ENCODE results near the gene MYT1.

MYT1 gene

GRCh38 chr20:64193058-64193457 lies 28.8 kb downstream of the MYT1 start:
- DNase-seq (ENCODE audit: low spot score) = no peak

- no peak for DNase-seq (ENCODE audit: low spot score)
Measured at GRCh38 chr20:64194269-64194668, 30.0 kb downstream of the MYT1 start.

GRCh38 chr20:64196309-64196708 lies 32.1 kb downstream of the MYT1 start:
- DNase-seq (ENCODE audit: low spot score) = no peak

- no peak for DNase-seq (ENCODE audit: low spot score)
Measured at GRCh38 chr20:64196847-64197306, 32.6 kb downstream of the MYT1 start.

DNA sequence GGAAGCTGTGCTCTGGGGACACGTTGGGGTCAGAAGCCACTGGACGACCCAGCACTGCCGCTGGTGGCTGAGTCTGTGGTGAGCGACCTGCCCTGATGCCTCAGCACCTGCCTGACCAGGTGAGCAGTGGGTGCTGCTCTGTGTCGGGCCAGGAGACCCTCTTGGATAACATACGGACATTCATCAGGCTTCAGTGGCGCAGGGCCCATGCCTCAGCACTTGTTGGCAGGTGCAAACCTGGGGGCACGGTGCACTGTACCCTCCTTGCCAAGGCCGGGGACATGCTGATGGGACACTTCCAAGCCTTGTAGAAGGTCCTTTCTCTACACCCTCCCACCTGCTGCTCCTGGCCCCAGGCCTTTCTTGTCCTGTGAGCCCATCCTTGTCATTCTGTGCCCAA lies 34.1 kb downstream of the MYT1 start:
- no peak for DNase-seq (ENCODE audit: low spot score)

DNA sequence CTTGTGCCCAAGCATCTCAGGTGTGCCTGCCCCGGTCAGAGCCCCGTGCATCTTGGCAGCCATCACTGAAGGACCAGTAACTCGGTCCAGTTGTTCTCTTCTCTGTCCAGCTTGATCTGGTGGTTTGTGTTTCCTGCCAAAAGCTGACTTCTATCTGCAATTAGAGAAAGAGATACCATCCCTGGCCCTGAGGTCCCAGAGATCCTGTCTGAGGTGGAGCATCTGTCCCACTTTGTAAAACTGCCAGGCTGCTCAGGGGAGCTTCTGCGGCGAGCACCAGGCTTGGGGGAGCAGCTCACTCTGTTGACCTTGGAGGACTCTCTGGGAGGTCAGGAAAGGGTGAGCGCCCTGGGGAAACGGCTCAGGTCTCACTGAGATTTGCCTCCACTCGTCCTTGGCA lies 35.1 kb downstream of the MYT1 start:
- DNase-seq (ENCODE audit: low spot score) = no peak

GRCh38 chr20:64200740-64201139 lies 36.5 kb downstream of the MYT1 start:
- no peak for DNase-seq (ENCODE audit: low spot score)

- DNase-seq (ENCODE audit: low spot score) = no peak
Measured at GRCh38 chr20:64201653-64202052, 37.4 kb downstream of the MYT1 start.

- DNase-seq (ENCODE audit: low spot score) = no peak
Measured at GRCh38 chr20:64203037-64203777, 39.0 kb downstream of the MYT1 start.

- DNase-seq (ENCODE audit: low spot score) = no peak
Measured at GRCh38 chr20:64205611-64206026, 41.4 kb downstream of the MYT1 start.

DNA sequence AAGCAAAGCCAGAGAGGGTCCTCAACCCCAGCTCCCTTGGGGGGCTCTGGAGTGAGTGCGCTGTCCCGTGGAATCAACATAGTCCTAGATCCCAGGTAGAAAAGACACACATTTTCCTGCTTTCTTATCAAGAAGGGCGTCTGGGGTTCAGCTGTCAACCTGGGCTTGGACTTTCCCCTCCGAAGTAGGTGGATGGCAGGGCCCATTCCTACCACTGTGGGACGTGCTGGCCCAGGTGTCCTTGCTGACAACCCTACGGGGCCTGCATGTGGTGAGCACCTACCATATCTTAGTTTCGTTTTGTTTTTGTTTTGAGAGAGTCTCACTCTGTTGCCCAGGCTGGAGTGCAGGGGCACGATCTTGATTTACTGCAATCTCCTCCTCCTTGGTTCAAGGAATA lies 42.4 kb downstream of the MYT1 start:
- no peak for DNase-seq (ENCODE audit: low spot score)

DNA sequence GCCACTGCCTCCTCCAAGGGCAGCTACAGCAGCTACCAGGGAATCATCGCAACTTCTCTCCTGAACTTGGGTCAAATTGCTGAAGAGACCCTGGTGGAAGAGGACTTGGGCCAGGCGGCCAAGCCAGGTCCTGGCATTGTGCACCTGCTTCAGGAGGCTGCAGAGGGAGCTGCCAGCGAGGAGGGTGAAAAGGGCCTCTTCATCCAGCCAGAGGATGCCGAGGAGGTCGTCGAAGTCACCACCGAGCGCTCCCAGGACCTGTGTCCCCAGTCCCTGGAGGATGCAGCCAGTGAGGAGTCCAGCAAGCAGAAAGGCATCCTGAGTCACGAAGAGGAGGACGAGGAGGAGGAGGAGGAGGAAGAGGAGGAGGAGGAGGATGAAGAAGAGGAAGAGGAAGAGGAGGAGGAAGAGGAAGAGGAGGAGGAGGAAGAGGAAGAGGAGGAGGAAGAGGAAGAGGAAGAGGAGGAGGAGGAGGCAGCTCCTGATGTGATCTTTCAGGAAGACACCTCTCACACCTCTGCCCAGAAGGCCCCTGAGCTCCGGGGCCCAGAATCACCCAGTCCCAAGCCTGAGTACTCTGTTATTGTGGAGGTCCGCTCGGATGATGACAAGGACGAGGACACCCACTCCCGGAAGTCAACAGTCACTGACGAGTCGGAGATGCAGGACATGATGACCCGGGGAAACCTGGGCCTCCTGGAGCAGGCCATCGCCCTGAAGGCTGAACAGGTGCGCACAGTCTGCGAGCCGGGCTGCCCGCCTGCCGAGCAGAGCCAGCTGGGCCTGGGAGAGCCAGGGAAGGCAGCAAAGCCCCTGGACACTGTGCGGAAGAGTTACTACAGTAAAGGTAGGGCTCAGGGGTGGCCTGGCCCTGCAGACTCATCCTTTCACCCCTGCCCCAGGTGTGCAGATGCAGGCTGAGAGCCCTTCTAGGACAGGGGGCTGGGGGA lies 43.7 kb downstream of the MYT1 start:
- DNase-seq (ENCODE audit: low spot score) = no peak

- no peak for DNase-seq (ENCODE audit: low spot score)
Measured at GRCh38 chr20:64209148-64209547, 44.9 kb downstream of the MYT1 start.

DNA sequence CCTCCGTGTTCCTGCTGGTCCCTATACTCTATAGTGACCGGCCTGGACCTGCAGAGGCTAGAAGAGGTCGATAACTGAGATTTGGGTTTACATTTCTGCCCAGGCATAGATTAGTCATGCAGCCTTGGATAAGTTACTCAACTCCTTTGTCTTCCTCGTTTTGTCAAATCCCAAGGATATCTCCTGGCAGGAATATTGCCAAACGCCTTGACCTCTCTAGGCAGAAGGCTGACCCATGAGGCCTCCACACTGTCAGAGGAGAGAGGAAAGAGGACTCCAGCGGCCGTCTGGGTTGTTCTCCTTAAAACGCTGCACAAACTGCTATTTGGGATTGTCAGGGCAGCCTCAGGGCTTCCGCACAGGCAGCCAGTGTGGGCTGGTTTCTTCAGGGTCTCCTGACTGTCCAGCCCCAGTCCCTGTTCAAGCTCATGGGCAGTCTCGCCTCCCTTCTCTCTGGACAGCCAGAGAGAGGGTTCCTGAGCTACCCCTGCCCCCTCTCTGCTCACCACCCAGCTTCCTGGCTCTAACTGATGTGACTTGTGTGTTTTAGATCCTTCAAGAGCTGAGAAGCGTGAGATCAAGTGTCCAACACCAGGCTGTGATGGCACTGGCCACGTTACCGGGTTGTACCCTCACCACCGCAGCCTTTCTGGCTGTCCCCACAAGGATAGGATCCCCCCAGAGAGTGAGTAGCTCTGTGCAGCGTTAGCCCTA lies 46.6 kb downstream of the MYT1 start:
- no peak for DNase-seq (ENCODE audit: low spot score)

DNA sequence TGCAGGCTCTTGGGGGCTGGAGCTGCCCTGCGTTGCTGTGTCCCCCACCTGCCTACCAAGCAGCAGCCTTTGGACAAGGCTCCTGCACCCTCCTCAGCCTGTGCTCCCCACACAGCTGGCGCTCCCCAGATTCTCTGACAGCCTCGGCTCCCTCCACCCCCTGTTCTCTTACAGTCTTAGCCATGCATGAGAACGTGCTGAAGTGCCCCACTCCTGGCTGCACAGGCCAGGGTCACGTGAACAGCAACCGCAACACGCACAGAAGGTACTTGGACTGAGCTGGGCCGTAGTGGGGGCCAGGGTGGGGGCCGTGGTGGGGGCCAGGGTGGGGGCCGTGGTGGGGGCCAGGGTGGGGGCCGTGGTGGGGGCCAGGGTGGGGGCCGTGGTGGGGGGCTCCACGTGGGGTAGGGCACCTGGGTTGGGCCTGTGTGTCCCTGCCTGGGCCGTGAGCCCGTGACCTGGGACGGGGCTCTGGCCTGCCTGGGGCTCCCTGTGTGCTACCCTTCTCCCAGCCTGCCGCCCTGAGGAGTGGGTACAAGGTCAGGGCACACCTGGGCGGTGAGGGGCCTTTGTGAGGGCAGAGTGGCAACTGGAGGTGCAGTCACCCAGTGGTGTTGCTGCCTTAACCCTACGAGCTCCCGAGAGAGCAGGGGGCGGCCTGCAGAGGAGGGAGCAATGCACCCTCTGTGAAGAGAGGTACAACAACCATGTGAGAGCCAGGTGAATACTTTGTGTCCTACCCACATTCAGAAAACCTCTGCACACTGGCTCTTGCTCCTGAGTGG lies 47.8 kb downstream of the MYT1 start:
- no peak for DNase-seq (ENCODE audit: low spot score)

GRCh38 chr20:64212755-64213154 lies 48.5 kb downstream of the MYT1 start:
- DNase-seq (ENCODE audit: low spot score) = no peak

- no peak for DNase-seq (ENCODE audit: low spot score)
Measured at GRCh38 chr20:64214113-64214512, 49.9 kb downstream of the MYT1 start.

- no peak for DNase-seq (ENCODE audit: low spot score)
Measured at GRCh38 chr20:64214952-64215351, 50.7 kb downstream of the MYT1 start.

DNA sequence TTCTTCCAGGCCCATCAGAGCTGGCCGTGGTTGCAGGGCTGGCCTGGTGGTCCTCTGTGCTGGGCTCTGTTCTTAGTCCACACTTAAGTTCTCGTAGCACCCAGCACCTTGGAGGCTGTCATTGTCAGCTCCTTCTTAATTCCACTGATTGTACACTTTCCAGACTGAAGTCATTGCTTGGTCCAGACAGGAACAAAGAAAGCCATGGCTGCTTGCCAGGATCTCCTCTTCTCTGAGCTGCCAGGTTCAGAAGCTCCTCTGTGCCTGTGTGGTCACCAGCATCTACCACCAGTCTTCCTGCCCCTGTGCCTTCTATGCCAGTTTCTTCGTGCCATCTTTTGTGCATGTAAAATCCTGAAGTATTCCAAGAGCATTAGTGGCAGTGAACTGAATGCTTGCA lies 51.8 kb downstream of the MYT1 start:
- no peak for DNase-seq (ENCODE audit: low spot score)

- DNase-seq (ENCODE audit: low spot score) = no peak
Measured at GRCh38 chr20:64216910-64217309, 52.7 kb downstream of the MYT1 start.

GRCh38 chr20:64217539-64218221 lies 53.4 kb downstream of the MYT1 start:
- no peak for DNase-seq (ENCODE audit: low spot score)

All from CD4-positive, alpha-beta T cell treated with Interleukin-6 at 100 ng/mL for 8 hours (primary cell).